Measurements from ENCODE around the gene NAP1L4. TPM values are rescaled to one million over a fixed set of nuclear protein-coding genes. Genes with fewer than 3 reads are reported as not detected.

Gene NAP1L4
- total and polyA plus RNA-seq, 4 donors = 56.3 to 191 (median 77.3) TPM

DNA sequence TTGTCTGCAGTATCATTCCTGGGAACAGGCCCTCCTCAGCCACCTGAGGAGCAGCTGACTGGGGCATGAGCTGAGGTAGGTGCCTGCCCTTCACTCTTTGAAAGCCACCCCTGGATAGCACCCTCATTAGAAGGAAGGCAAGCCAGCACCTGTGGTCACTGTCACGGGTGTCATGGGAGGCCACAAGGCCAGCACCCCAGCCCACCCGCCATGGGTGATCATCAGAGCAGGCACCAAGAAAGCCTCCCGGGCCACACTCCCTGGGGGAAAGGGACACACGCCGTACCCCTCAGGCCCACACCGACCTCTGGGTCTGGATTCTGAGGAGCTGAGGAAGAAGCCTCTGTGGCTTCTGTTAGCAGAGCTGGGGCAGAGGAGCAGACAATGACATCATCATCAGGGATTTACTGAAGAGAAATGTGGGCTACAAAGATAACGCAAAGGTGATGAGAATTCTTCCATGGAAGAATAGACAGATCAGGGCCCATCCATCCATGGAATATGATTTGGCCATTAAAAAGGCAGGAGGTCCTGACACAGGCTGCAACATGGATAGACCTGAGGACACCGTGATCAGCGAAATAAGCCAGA, 16.7 kb upstream of the NAP1L4 start:
- Histone ChIP-seq H3K27me3 (ENCODE audit: control insufficient read depth in 3 of 3, insufficient read depth in 3 of 3, low read length in 2 of 3) (no peaks in the 10 kb centered on the region), H3K9me3 (ENCODE audit: control insufficient read depth in 4 of 4, insufficient read depth in 3 of 4, low read length in 3 of 4) (no peaks in the 10 kb centered on the region), H3K36me3 (ENCODE audit: control insufficient read depth in 4 of 4, insufficient read depth in 4 of 4, low read length in 4 of 4) (peaks cover 4 to 64% (median 11%) of the 10 kb centered on the region in 4 donors), H3K4me3 (no peak overlapping the region), H3K4me1 (ENCODE audit: control insufficient read depth in 5 of 5, insufficient read depth in 5 of 5, low read length in 5 of 5) (no peaks in the 10 kb centered on the region), H3K9ac (ENCODE audit: insufficient read depth in 1 of 2, low read length in 2 of 2) (no peak overlapping the region), H3K27ac (ENCODE audit: low read depth in 1 of 2, low read length in 1 of 2) (no peak overlapping the region)
- no peak for ATAC-seq (ENCODE audit: insufficient read depth, low FRiP score)
- no peak for TF ChIP-seq CTCF (IDR thresholded peaks at IDR 0.05; ENCODE audit: control extremely low read depth, extremely low read depth)
- WGBS, 2 donors = 96% methylated on average over 9 of the region's 9 CpGs
- DNase-seq = no peak

DNA sequence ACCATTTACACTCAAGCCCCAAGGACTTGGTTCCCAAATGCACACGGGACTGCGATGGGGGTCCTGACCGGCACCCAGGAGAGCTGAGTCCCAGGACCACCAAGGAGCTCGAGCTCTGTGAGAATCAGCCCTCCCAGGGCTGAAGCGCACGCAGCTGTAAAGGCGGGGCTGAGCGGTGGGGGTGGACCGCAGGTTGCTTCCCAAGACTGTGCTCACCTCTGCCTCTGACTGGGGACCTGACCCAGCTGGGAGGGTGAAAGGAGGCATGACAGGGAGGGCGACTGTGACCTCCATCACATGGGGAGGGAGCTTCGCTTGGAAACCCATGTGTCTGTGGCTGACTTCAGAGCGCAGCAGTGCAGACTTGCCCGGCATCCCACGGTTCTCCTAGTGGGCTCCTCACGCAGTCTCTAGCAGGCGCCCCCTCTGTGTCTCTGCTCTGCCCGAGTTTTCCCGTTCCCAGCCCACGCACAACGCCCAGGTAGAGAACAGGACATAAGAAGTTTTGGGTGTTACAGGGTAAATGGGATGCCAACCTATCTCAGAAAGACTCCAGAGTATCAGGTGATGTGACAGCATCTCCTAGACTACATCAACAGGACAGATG, 15.4 kb upstream of the NAP1L4 start:
- Histone ChIP-seq H3K27me3 (ENCODE audit: control insufficient read depth in 3 of 3, insufficient read depth in 3 of 3, low read length in 2 of 3) (no peaks in the 10 kb centered on the region), H3K4me1 (ENCODE audit: control insufficient read depth in 5 of 5, insufficient read depth in 5 of 5, low read length in 5 of 5) (no peaks in the 10 kb centered on the region), H3K9ac (ENCODE audit: insufficient read depth in 1 of 2, low read length in 2 of 2) (no peak overlapping the region), H3K36me3 (ENCODE audit: control insufficient read depth in 4 of 4, insufficient read depth in 4 of 4, low read length in 4 of 4) (peaks cover 2 to 73% (median 12%) of the 10 kb centered on the region in 4 donors), H3K9me3 (ENCODE audit: control insufficient read depth in 4 of 4, insufficient read depth in 3 of 4, low read length in 3 of 4) (no peaks in the 10 kb centered on the region), H3K4me3 (no peak overlapping the region), H3K27ac (ENCODE audit: low read depth in 1 of 2, low read length in 1 of 2) (no peak overlapping the region)
- no peak for DNase-seq
- 92 to 97% methylated on average over 20 of the region's 20 CpGs for WGBS, 2 donors
- ATAC-seq (ENCODE audit: insufficient read depth, low FRiP score) = no peak
- no peak for TF ChIP-seq CTCF (IDR thresholded peaks at IDR 0.05; ENCODE audit: control extremely low read depth, extremely low read depth)

DNA sequence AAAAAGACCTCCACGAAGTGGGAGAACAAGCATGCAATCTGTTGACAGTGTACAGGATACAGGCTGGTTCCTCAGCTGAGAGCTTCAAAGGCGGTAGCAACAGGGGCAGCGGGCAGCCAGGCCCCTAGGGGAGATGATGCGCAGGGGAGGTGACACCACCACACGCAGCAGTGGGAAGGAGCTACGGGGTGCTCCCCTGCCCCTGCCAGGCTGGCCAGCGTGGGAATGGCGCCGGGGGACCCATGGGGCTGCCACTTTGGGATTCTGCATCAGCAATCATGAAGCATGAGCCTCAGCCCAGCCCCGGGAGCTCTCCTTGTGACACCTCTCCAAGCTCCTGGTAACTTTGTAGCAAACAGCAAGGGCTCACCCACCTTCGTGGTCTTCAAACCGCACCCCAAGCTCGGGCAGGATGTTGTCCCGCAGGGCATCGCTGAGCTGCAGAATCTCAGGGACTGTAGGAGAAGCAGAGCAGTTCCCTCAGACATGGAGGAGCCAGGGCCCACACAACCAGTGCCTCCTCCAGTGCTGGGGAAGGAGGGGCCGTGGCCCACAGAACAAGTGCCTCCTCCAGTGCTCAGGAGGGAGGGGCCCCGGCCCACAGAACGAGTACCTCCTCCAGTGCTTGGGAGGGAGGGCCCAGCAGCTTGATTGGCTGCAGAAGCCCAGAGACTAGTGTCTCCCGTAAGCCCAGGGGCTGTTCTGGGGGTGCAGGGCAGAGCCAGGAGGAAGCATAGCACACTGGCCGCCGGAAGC, 14.6 kb upstream of the NAP1L4 start:
- DNase-seq (peak in 2 of 3 donors; percentile 58 to 60), ATAC-seq (ENCODE audit: insufficient read depth, low FRiP score) (peak; percentile 80)
- H3K27me3 ChIP-seq (ENCODE audit: control insufficient read depth in 3 of 3, insufficient read depth in 3 of 3, low read length in 2 of 3) = no peaks in the 10 kb centered on the region
- H3K36me3 ChIP-seq (ENCODE audit: control insufficient read depth in 4 of 4, insufficient read depth in 4 of 4, low read length in 4 of 4) = peaks cover 2 to 71% (median 7%) of the 10 kb centered on the region in 4 donors
- peak overlapping the region in 1 of 2 donors; percentile 71 for H3K27ac ChIP-seq (ENCODE audit: low read depth in 1 of 2, low read length in 1 of 2)
- no peak for TF ChIP-seq CTCF (IDR thresholded peaks at IDR 0.05; ENCODE audit: control extremely low read depth, extremely low read depth)
- H3K4me1 ChIP-seq (ENCODE audit: control insufficient read depth in 5 of 5, insufficient read depth in 5 of 5, low read length in 5 of 5) = peaks cover 0 to 3% (median under 1%) of the 10 kb centered on the region in 5 donors
- no peak overlapping the region for H3K9ac ChIP-seq (ENCODE audit: insufficient read depth in 1 of 2, low read length in 2 of 2)
- no peak overlapping the region for H3K4me3 ChIP-seq
- H3K9me3 ChIP-seq (ENCODE audit: control insufficient read depth in 4 of 4, insufficient read depth in 3 of 4, low read length in 3 of 4) = no peaks in the 10 kb centered on the region
- 73 to 88% methylated on average over 21 of the region's 21 CpGs for WGBS, 2 donors
